ENCODE measurements around the gene BICD1. TPM values are rescaled to one million over a fixed set of nuclear protein-coding genes. Genes with fewer than 3 reads are reported as not detected.

The BICD1 gene
- total and polyA plus RNA-seq, 2 of the 13 experiments (the other 11 are each of a cell fraction or from before 2014, with no cell fraction given) = 4.5 to 5.2 TPM

DNA sequence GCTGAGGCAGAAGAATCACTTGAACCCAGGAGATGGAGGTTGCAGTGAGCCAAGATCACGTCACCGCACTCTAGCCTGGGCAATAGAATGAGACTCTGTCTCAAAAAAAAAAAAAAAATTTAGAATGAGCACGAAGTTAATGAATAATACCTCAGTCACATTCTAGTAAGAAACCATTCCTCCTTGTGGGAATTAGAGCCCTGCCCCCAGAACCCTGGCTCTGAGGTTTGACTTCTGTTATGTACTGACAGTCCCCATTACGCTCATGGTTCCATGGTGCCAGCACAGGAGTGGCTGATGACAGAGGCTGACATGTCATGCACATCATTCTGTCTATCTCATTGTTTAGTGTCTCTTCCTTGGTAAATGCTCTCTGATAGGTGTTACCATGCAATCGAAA is 160.1 kb downstream of the BICD1 start:
- ChIA-PET CTCF (ENCODE audit: low intra/inter-chr PET ratio, low total read pairs) (no interaction called here), POLR2A (no interaction called here)
- Histone ChIP-seq H3K4me1 (ENCODE audit: insufficient read depth, low read length) (peaks cover 13% of the 10 kb centered on the region), H3K4me2 (ENCODE audit: low read depth, low read length) (no peak overlapping the region), H3K36me3 (replicated peaks in 1 of 2; ENCODE audit: control insufficient read depth in 1 of 2, insufficient read depth in 2 of 2, low read length in 2 of 2) (no peaks in the 10 kb centered on the region), H3K4me3 (replicated peaks in 1 of 3; ENCODE audit: insufficient read depth in 1 of 3, low read depth in 2 of 3, low read length in 3 of 3) (no peak overlapping the region), H3K9ac (ENCODE audit: insufficient read depth, low read depth, low read length) (no peak overlapping the region), H3K79me2 (ENCODE audit: insufficient read depth, low read length) (no peaks in the 10 kb centered on the region), H3K9me3 (ENCODE audit: low read length) (no peaks in the 10 kb centered on the region), H2AFZ (ENCODE audit: low read length) (no peak overlapping the region), H3K27me3 (ENCODE audit: control insufficient read depth in 1 of 2, insufficient read depth in 2 of 2, low read length in 2 of 2) (no peaks in the 10 kb centered on the region), H3K27ac (ENCODE audit: extremely low read length, insufficient read depth, low read length) (no peak overlapping the region), H4K20me1 (ENCODE audit: insufficient read depth, low read length) (no peaks in the 10 kb centered on the region)
- 85% methylated on average over 5 of the region's 5 CpGs for WGBS (ENCODE audit: low lambda C conversion rate)
- intact Hi-C loops (cut with micrococcal nuclease; ENCODE audit: unreplicated experiment) (no loop called here), in situ Hi-C loops (cut with HindIII; ENCODE audit: extremely low pct_ligation_motif_present, low pct_unique_long_range_greater_than_20kb) (no loop called here)
- no peak for TF ChIP-seq ZNF234 (CRISPR knock-in tag; conservative IDR thresholded peaks at IDR 0.05)
- TF ChIP-seq NFE2L2 (IDR thresholded peaks at IDR 0.05; ENCODE audit: low read length) = no peak
- TF ChIP-seq ZNF816 (CRISPR knock-in tag; IDR thresholded peaks at IDR 0.05; ENCODE audit: borderline replicate concordance) = no peak
- DNase-seq (ENCODE audit: low spot score) (no peak), FAIRE-seq (no peak), ATAC-seq (no peak)
- BruUV-seq (replicated peaks) = no TSS peak

GRCh38 chr12:32270818-32271710 is 164.4 kb downstream of the BICD1 start:
- Histone ChIP-seq H4K20me1 (ENCODE audit: insufficient read depth, low read length) (no peaks in the 10 kb centered on the region), H3K9me3 (ENCODE audit: low read length) (no peaks in the 10 kb centered on the region), H2AFZ (ENCODE audit: low read length) (no peak overlapping the region), H3K27ac (ENCODE audit: extremely low read length, insufficient read depth, low read length) (no peak overlapping the region), H3K4me3 (replicated peaks in 1 of 3; ENCODE audit: insufficient read depth in 1 of 3, low read depth in 2 of 3, low read length in 3 of 3) (no peak overlapping the region), H3K4me1 (ENCODE audit: insufficient read depth, low read length) (peaks cover 23% of the 10 kb centered on the region), H3K27me3 (ENCODE audit: control insufficient read depth in 1 of 2, insufficient read depth in 2 of 2, low read length in 2 of 2) (no peaks in the 10 kb centered on the region), H3K36me3 (replicated peaks in 1 of 2; ENCODE audit: control insufficient read depth in 1 of 2, insufficient read depth in 2 of 2, low read length in 2 of 2) (no peaks in the 10 kb centered on the region), H3K9ac (ENCODE audit: insufficient read depth, low read depth, low read length) (no peak overlapping the region), H3K4me2 (ENCODE audit: low read depth, low read length) (no peak overlapping the region), H3K79me2 (ENCODE audit: insufficient read depth, low read length) (no peaks in the 10 kb centered on the region)
- FAIRE-seq = no peak
- ATAC-seq = peak; percentile 55
- BruUV-seq (replicated peaks) = no TSS peak
- 71% methylated on average over 10 of the region's 10 CpGs for WGBS (ENCODE audit: low lambda C conversion rate)
- intact Hi-C loops (cut with micrococcal nuclease; ENCODE audit: unreplicated experiment) = no loop called here
- POLR2A ChIA-PET = no interaction called here
- DNase-seq (ENCODE audit: low spot score) = peak; percentile 24
- CTCF ChIA-PET (ENCODE audit: low intra/inter-chr PET ratio, low total read pairs) = no interaction called here
- TF ChIP-seq, protein P1, sequence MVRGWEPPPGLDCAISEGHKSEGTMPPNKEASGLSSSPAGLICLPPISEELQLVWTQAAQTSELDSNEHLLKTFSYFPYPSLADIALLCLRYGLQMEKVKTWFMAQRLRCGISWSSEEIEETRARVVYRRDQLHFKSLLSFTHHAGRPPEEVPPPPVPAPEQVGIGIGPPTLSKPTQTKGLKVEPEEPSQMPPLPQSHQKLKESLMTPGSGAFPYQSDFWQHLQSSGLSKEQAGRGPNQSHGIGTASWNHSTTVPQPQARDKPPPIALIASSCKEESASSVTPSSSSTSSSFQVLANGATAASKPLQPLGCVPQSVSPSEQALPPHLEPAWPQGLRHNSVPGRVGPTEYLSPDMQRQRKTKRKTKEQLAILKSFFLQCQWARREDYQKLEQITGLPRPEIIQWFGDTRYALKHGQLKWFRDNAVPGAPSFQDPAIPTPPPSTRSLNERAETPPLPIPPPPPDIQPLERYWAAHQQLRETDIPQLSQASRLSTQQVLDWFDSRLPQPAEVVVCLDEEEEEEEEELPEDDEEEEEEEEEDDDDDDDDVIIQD (CRISPR knock-in tag; IDR thresholded peaks at IDR 0.05; ENCODE audit: low read depth) = 0 out of 2 replicates have a peak, but pooled peaks have one; percentile 22
- TF ChIP-seq, protein P2, sequence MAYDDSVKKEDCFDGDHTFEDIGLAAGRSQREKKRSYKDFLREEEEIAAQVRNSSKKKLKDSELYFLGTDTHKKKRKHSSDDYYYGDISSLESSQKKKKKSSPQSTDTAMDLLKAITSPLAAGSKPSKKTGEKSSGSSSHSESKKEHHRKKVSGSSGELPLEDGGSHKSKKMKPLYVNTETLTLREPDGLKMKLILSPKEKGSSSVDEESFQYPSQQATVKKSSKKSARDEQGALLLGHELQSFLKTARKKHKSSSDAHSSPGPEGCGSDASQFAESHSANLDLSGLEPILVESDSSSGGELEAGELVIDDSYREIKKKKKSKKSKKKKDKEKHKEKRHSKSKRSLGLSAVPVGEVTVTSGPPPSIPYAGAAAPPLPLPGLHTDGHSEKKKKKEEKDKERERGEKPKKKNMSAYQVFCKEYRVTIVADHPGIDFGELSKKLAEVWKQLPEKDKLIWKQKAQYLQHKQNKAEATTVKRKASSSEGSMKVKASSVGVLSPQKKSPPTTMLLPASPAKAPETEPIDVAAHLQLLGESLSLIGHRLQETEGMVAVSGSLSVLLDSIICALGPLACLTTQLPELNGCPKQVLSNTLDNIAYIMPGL (CRISPR knock-in tag; IDR thresholded peaks at IDR 0.05; ENCODE audit: borderline replicate concordance in 1 of 2, low read depth in 1 of 2) = no peak
- TF ChIP-seq NR2F6 (IDR thresholded peaks at IDR 0.05) (0 out of 2 replicates have a peak, but pooled peaks have one; percentile 39), NR2F6 (CRISPR knock-in tag; IDR thresholded peaks at IDR 0.05) (no peak)
- in situ Hi-C loops (cut with HindIII; ENCODE audit: extremely low pct_ligation_motif_present, low pct_unique_long_range_greater_than_20kb) = no loop called here

Measured in HepG2 (cell line).